Nephron progenitor cell (in vitro differentiated cells): Measurements from ENCODE around the gene DRD3.

ENCODE experiments used
- DNase-seq: peaks from one replicate; pipeline ENCODE4 v3.0.0; 2021
- H3K27ac Mint-ChIP-seq: 2 replicates; pipeline ENCODE4 v1.8.0; 2021; ENCODE audit warnings: mild to moderate bottlenecking, moderate library complexity, mixed read lengths
- H3K27me3 Mint-ChIP-seq: 2 replicates; pipeline ENCODE4 v1.8.0; 2021; ENCODE audit warnings: mild to moderate bottlenecking, low read depth, mixed read lengths; ENCODE audit not compliant: poor library complexity
- H3K36me3 Mint-ChIP-seq: 2 replicates; pipeline ENCODE4 v1.8.0; 2021; ENCODE audit warnings: low read depth, mixed read lengths
- H3K4me1 Mint-ChIP-seq: 2 replicates; pipeline ENCODE4 v1.8.0; 2021; ENCODE audit warnings: mixed read lengths
- H3K4me3 Mint-ChIP-seq: 2 replicates; pipeline ENCODE4 v1.8.0; 2021; ENCODE audit warnings: mild to moderate bottlenecking, moderate library complexity, mixed read lengths
- H3K9me3 Mint-ChIP-seq: 2 replicates; pipeline ENCODE4 v1.8.0; 2021; ENCODE audit warnings: mild to moderate bottlenecking, moderate library complexity, mixed read lengths
- CTCF ChIP-seq: fragments of 200-600 bp; sonication (generic); IDR thresholded peaks from 2 replicates; pipeline ENCODE4 v1.5.0; 2021; ENCODE audit warnings: antibody characterized with exemption

Gene DRD3

GRCh38 chr3:114178770-114179368, at the start of gene DRD3:
DRD3 (minus strand) TSS chr3:114179052; CDS start chr3:114171992, 7,060 bp downstream.
- peaks cover 12% of the 10 kb centered on the region for H3K27me3 Mint-ChIP-seq
- no peak within 1 kb of the TSS for H3K27ac Mint-ChIP-seq
- TF ChIP-seq CTCF, result no peak
- H3K4me1 Mint-ChIP-seq, result no peaks in the 10 kb centered on the region
- H3K9me3 Mint-ChIP-seq, result no peaks in the 10 kb centered on the region
- no peaks in the 10 kb centered on the region for H3K36me3 Mint-ChIP-seq
- DNase-seq, result peak; percentile 75
- H3K4me3 Mint-ChIP-seq, result no peak within 1 kb of the TSS

- Mint-ChIP-seq H3K4me3 (no peak overlapping the region), H3K27me3 (peaks cover 5% of the 10 kb centered on the region)
These were observed 48.2 kb upstream of the DRD3 start for GRCh38 chr3:114227076-114227475.

GRCh38 chr3:114226313-114226712, 47.5 kb upstream of the DRD3 start:
- Mint-ChIP-seq H3K4me1 (no peaks in the 10 kb centered on the region), H3K4me3 (no peak overlapping the region), H3K27me3 (peaks cover 8% of the 10 kb centered on the region), H3K36me3 (no peaks in the 10 kb centered on the region), H3K9me3 (peaks cover 20% of the 10 kb centered on the region), H3K27ac (no peak overlapping the region)
- TF ChIP-seq CTCF, result no peak
- DNase-seq, result no peak

More at GRCh38 chr3:114227076-114227475, 48.2 kb upstream of the DRD3 start:
- no peak for DNase-seq
- Mint-ChIP-seq H3K4me1 (no peaks in the 10 kb centered on the region), H3K9me3 (peaks cover 20% of the 10 kb centered on the region), H3K36me3 (no peaks in the 10 kb centered on the region), H3K27ac (no peak overlapping the region)
- no peak for TF ChIP-seq CTCF

- DNase-seq, result no peak
- no peaks in the 10 kb centered on the region for H3K36me3 Mint-ChIP-seq
- TF ChIP-seq CTCF, result no peak
- peaks cover 15% of the 10 kb centered on the region for H3K27me3 Mint-ChIP-seq
- H3K9me3 Mint-ChIP-seq, result peaks cover 20% of the 10 kb centered on the region
- no peak overlapping the region for H3K4me3 Mint-ChIP-seq
- H3K4me1 Mint-ChIP-seq, result peaks cover 6% of the 10 kb centered on the region
- H3K27ac Mint-ChIP-seq, result no peak overlapping the region
These were observed 44.3 kb upstream of the DRD3 start for GRCh38 chr3:114223143-114223542.

GRCh38 chr3:114221881-114222264, 43.0 kb upstream of the DRD3 start:
- Mint-ChIP-seq H3K4me3 (no peak overlapping the region), H3K27ac (no peak overlapping the region), H3K36me3 (no peaks in the 10 kb centered on the region), H3K4me1 (peaks cover 6% of the 10 kb centered on the region), H3K9me3 (peaks cover 20% of the 10 kb centered on the region), H3K27me3 (peaks cover 12% of the 10 kb centered on the region)
- no peak for DNase-seq
- no peak for TF ChIP-seq CTCF

- no peak for TF ChIP-seq CTCF
- Mint-ChIP-seq H3K27me3 (peaks cover 11% of the 10 kb centered on the region), H3K27ac (no peak overlapping the region), H3K4me1 (peaks cover 6% of the 10 kb centered on the region), H3K36me3 (no peaks in the 10 kb centered on the region), H3K9me3 (peaks cover 20% of the 10 kb centered on the region), H3K4me3 (no peak overlapping the region)
- no peak for DNase-seq
These were observed 42.5 kb upstream of the DRD3 start for GRCh38 chr3:114221165-114221880.
